SK-N-SH (cell line): ENCODE measurements around the gene CYP27C1.

ENCODE experiments used
- CTCF ChIP-seq: fragments of 200-600 bp; sonication (generic); IDR thresholded peaks from 2 replicates; pipeline ENCODE4 v1.6.1; 2017; ENCODE audit warnings: antibody characterized with exemption, mild to moderate bottlenecking, moderate library complexity
- EP300 ChIP-seq, 2 experiments: IDR thresholded peaks; 2 replicates each; pipeline versions ENCODE4 v1.4.0 to v1.6.1; 2012; ENCODE audit warnings: borderline replicate concordance in 1 of 2, low read depth in 1 of 2, low read length in 1 of 2
- JUND ChIP-seq: IDR thresholded peaks from 2 replicates; pipeline ENCODE4 v1.4.0; 2012
- MAX ChIP-seq: IDR thresholded peaks from 2 replicates; pipeline ENCODE4 v1.4.0; 2012; ENCODE audit warnings: low read depth
- MXI1 ChIP-seq: IDR thresholded peaks from 2 replicates; pipeline ENCODE4 v1.6.1; 2012; ENCODE audit warnings: mild to moderate bottlenecking, low read depth, low read length, improper control_type of control experiment
- POLR2AphosphoS5 ChIP-seq: IDR thresholded peaks from 2 replicates; pipeline ENCODE4 v1.6.1; 2012; ENCODE audit warnings: low read depth, low read length
- RFX5 ChIP-seq: IDR thresholded peaks from 2 replicates; pipeline ENCODE4 v1.6.1; 2012; ENCODE audit warnings: mild to moderate bottlenecking, improper control_type of control experiment, low read length
- RXRA ChIP-seq: IDR thresholded peaks from 2 replicates; pipeline ENCODE4 v1.4.0; 2012; ENCODE audit warnings: low read depth, mild to moderate bottlenecking, borderline replicate concordance
- TAF1 ChIP-seq: IDR thresholded peaks from 2 replicates; pipeline ENCODE4 v1.6.1; 2012; ENCODE audit warnings: low read depth, mild to moderate bottlenecking, low read length, moderate library complexity, borderline replicate concordance
- USF2 ChIP-seq: fragments of 150-350 bp; IDR thresholded peaks from 2 replicates; pipeline ENCODE4 v1.6.1; 2017; ENCODE audit warnings: antibody characterized with exemption, low read length, low read depth, borderline replicate concordance

- TF ChIP-seq EP300 (IDR thresholded peaks at IDR 0.05; ENCODE audit: borderline replicate concordance in 1 of 2, low read depth in 1 of 2, low read length in 1 of 2) (no peak), USF2 (no peak), JUND (no peak), RFX5 (no peak), MAX (no peak), RXRA (no peak), CTCF (no peak), TAF1 (no peak), MXI1 (no peak), POLR2AphosphoS5 (no peak)
Measured at GRCh38 chr2:127134833-127135830, 85.0 kb downstream of the CYP27C1 start.
